IMR-90 (cell line): ENCODE results near the gene PPFIA1. TPM values are rescaled to one million over a fixed set of nuclear protein-coding genes. Genes with fewer than 3 reads are reported as not detected.

Source experiments
- ATAC-seq: fragments of 200-7000 bp; cut with Tn5 transposase; 2 replicates; pipeline ENCODE4 v1.9.1; 2020; ENCODE audit warnings: low read depth, mild to moderate bottlenecking, moderate library complexity
- BruUV-seq: library from RNA; stranded (reverse); fragments of 400-500 nt; replicated peaks from 2 replicates; lab custom pipeline; 2021; lab: Mats Ljungman, UMichigan
- CTCF ChIA-PET: fragments of 300-600 bp; formaldehyde crosslinking; extraction: SDS; loops from one replicate; lab custom pipeline; 2021; ENCODE audit warnings: antibody characterized with exemption; lab: Yijun Ruan, JAX
- POLR2A ChIA-PET: fragments of 300-600 bp; sonication (Branson Sonifier 250); formaldehyde crosslinking; loops from one replicate; lab custom pipeline; 2022; ENCODE audit warnings: antibody characterized with exemption; ENCODE audit not compliant: unreplicated experiment; lab: Charles Lee
- DNase-seq: peaks from one replicate; pipeline ENCODE4 v3.0.0; 2013
- H2AFZ ChIP-seq: replicated peaks from 2 replicates; pipeline ENCODE3; 2013; ENCODE audit warnings: low read length, mild to moderate bottlenecking; ENCODE audit not compliant: poor library complexity
- H2AK5ac ChIP-seq: 2 replicates; pipeline ENCODE4 v1.6.1; 2013; ENCODE audit warnings: low read depth, low read length, inconsistent platforms
- H2AK9ac ChIP-seq: replicated peaks from 2 replicates; pipeline ENCODE3; 2013; ENCODE audit warnings: mild to moderate bottlenecking, low read depth, low read length, moderate library complexity; ENCODE audit not compliant: poor library complexity
- H2BK120ac ChIP-seq: 2 replicates; pipeline ENCODE4 v1.6.1; 2013; ENCODE audit warnings: low read depth, low read length, inconsistent platforms
- H2BK15ac ChIP-seq: 3 replicates; pipeline ENCODE4 v1.6.1; 2013; ENCODE audit warnings: low read depth, low read length, inconsistent platforms
- H2BK20ac ChIP-seq: 2 replicates; pipeline ENCODE4 v1.6.1; 2013; ENCODE audit warnings: low read depth, mild to moderate bottlenecking, inconsistent platforms, low read length, moderate library complexity
- H2BK5ac ChIP-seq: 2 replicates; pipeline ENCODE4 v1.6.1; 2013; ENCODE audit warnings: mild to moderate bottlenecking, low read depth, low read length, inconsistent platforms; ENCODE audit not compliant: poor library complexity, severe bottlenecking
- H3K14ac ChIP-seq: replicated peaks from 2 replicates; pipeline ENCODE4 v1.6.1; 2013; ENCODE audit warnings: low read depth, low read length, inconsistent platforms
- H3K18ac ChIP-seq: 2 replicates; pipeline ENCODE4 v1.6.1; 2013; ENCODE audit warnings: low read depth, low read length, control low read depth
- H3K23ac ChIP-seq: 2 replicates; pipeline ENCODE4 v1.6.1; 2013; ENCODE audit warnings: low read depth, low read length, inconsistent platforms
- H3K27ac ChIP-seq: 2 replicates; pipeline ENCODE4 v1.5.1; 2013; ENCODE audit warnings: mild to moderate bottlenecking, control low read depth, low read length; ENCODE audit not compliant: insufficient read depth
- H3K27me3 ChIP-seq: 2 replicates; pipeline ENCODE4 v1.6.1; 2013; ENCODE audit warnings: low read length; ENCODE audit not compliant: control insufficient read depth, insufficient read depth
- H3K36me3 ChIP-seq: 2 replicates; pipeline ENCODE4 v1.6.1; 2013; ENCODE audit warnings: low read length, mixed read lengths; ENCODE audit not compliant: control insufficient read depth, insufficient read depth
- H3K4ac ChIP-seq: 2 replicates; pipeline ENCODE4 v1.6.1; 2013; ENCODE audit warnings: low read depth, low read length, inconsistent platforms
- H3K4me1 ChIP-seq: 2 replicates; pipeline ENCODE4 v1.6.1; 2013; ENCODE audit warnings: low read length, mixed read lengths; ENCODE audit not compliant: control insufficient read depth, insufficient read depth
- H3K4me2 ChIP-seq: 2 replicates; pipeline ENCODE4 v1.6.1; 2013; ENCODE audit warnings: low read depth, mild to moderate bottlenecking, control low read depth, low read length, moderate library complexity
- H3K4me3 ChIP-seq: 2 replicates; pipeline ENCODE4 v1.5.1; 2013; ENCODE audit warnings: low read depth, mild to moderate bottlenecking, control low read depth, low read length, moderate library complexity; ENCODE audit not compliant: insufficient read depth
- H3K56ac ChIP-seq: 2 replicates; pipeline ENCODE4 v1.6.1; 2013; ENCODE audit warnings: low read length, inconsistent platforms; ENCODE audit not compliant: insufficient read depth; ENCODE audit errors: extremely low read depth
- H3K79me1 ChIP-seq, 2 experiments: 2 replicates each; pipeline ENCODE4 v1.6.1; 2013; ENCODE audit warnings: low read length in 2 of 2, inconsistent platforms in 1 of 2, low read depth in 1 of 2
- H3K9ac ChIP-seq: 2 replicates; pipeline ENCODE4 v1.6.1; 2013; ENCODE audit warnings: low read depth, low read length, control low read depth
- H3K9me1 ChIP-seq: 2 replicates; pipeline ENCODE4 v1.6.1; 2013; ENCODE audit warnings: low read length, inconsistent platforms; ENCODE audit not compliant: insufficient read depth
- H3K9me3 ChIP-seq: 2 replicates; pipeline ENCODE4 v1.6.1; 2013; ENCODE audit warnings: low read length; ENCODE audit not compliant: control insufficient read depth, insufficient read depth
- H4K20me1 ChIP-seq: 2 replicates; pipeline ENCODE4 v1.6.1; 2013; ENCODE audit warnings: low read length, inconsistent platforms; ENCODE audit not compliant: insufficient read depth
- H4K5ac ChIP-seq: 2 replicates; pipeline ENCODE4 v1.6.1; 2013; ENCODE audit warnings: mild to moderate bottlenecking, low read depth, low read length, control low read depth
- H4K8ac ChIP-seq, 2 experiments: 2 replicates each; pipeline ENCODE4 v1.6.1; 2013; ENCODE audit warnings: low read depth in 2 of 2, low read length in 2 of 2, control low read depth in 1 of 2, inconsistent platforms in 1 of 2
- H4K91ac ChIP-seq: 2 replicates; pipeline ENCODE4 v1.6.1; 2013; ENCODE audit warnings: low read depth, low read length, inconsistent platforms; ENCODE audit not compliant: insufficient read depth
- BHLHE40 ChIP-seq: fragments of 150-350 bp; IDR thresholded peaks from 2 replicates; pipeline ENCODE4 v1.6.1; 2016; ENCODE audit warnings: mild to moderate bottlenecking, low read depth, low read length
- CEBPB ChIP-seq: IDR thresholded peaks from 2 replicates; pipeline ENCODE4 v1.6.1; 2012; ENCODE audit warnings: low read depth, low read length, improper control_type of control experiment
- MAFK ChIP-seq: IDR thresholded peaks from 2 replicates; pipeline ENCODE4 v1.6.1; 2012; ENCODE audit warnings: low read depth, low read length, improper control_type of control experiment
- MXI1 ChIP-seq: IDR thresholded peaks from 2 replicates; pipeline ENCODE4 v1.6.1; 2012; ENCODE audit warnings: low read depth, mild to moderate bottlenecking, low read length, moderate library complexity, borderline replicate concordance
- NFE2L2 ChIP-seq: fragments of 150-350 bp; IDR thresholded peaks from 2 replicates; pipeline ENCODE4 v1.6.1; 2016; ENCODE audit warnings: low read depth, mild to moderate bottlenecking, low read length
- POLR2A ChIP-seq: IDR thresholded peaks from 2 replicates; pipeline ENCODE4 v1.6.1; 2012; ENCODE audit warnings: mild to moderate bottlenecking, low read depth, low read length
- RAD21 ChIP-seq: IDR thresholded peaks from 2 replicates; pipeline ENCODE4 v1.6.1; 2012; ENCODE audit warnings: low read length, improper control_type of control experiment
- RCOR1 ChIP-seq: IDR thresholded peaks from 2 replicates; pipeline ENCODE4 v1.6.1; 2012; ENCODE audit warnings: mild to moderate bottlenecking, low read length, improper control_type of control experiment; ENCODE audit not compliant: insufficient replicate concordance
- RFX5 ChIP-seq: IDR thresholded peaks from 2 replicates; pipeline ENCODE4 v1.8.0; 2012; ENCODE audit warnings: low read depth, mild to moderate bottlenecking, low read length, moderate library complexity
- SMC3 ChIP-seq: fragments of 150-350 bp; IDR thresholded peaks from 2 replicates; pipeline ENCODE4 v1.6.1; 2016; ENCODE audit warnings: low read depth, mild to moderate bottlenecking, antibody characterized with exemption, low read length, moderate library complexity
- WGBS, 2 experiments: methylation state at CpG; one replicate each; pipeline versions ENCODE4 v1.1.5 to v1.1.7; 2013; ENCODE audit warnings: missing lambda C conversion rate in 2 of 2; ENCODE audit not compliant: insufficient read length in 1 of 2; ENCODE audit errors: extremely low coverage in 2 of 2; 5-methylcytosine and 5-hydroxymethylcytosine counted together
- dilution Hi-C: fragments of 300-500 bp; cut with HindIII; formaldehyde crosslinking; loops from one replicate; pipeline ENCODE4 v1.14.3; 2018; ENCODE audit warnings: low sequenced_read_pairs; ENCODE audit not compliant: unreplicated experiment
- in situ Hi-C: fragments of 300-500 bp; cut with MboI; formaldehyde crosslinking; loops from 3 replicates; pipeline ENCODE4 v1.14.3; 2019; ENCODE audit warnings: low sequenced_read_pairs, inconsistent platforms, mixed read lengths
- intact Hi-C: fragments of 100-400 bp; cut with micrococcal nuclease; formaldehyde crosslinking; loops from 2 replicates; pipeline ENCODE4 v1.10.0; 2022
- polyA plus RNA-seq, 3 experiments: library from polyadenylated mRNA; depleted of rRNA; stranded (reverse); fragments of >200 nt; gene quantifications; 2 replicates each; pipeline ENCODE4 v1.2.3, GENCODE V29; 2012; ENCODE audit warnings: low replicate concordance in 1 of 3
- total RNA-seq: library from RNA; depleted of rRNA; stranded (reverse); fragments of >200 nt; gene quantifications from 2 replicates; pipeline ENCODE4 v1.2.3, GENCODE V29; 2012
- TF ChIP-seq, protein P1 (sequence below): fragments of 150-350 bp; IDR thresholded peaks from 2 replicates; pipeline ENCODE4 v1.6.1; 2016; ENCODE audit warnings: low read depth, mild to moderate bottlenecking, low read length, moderate library complexity, borderline replicate concordance
- TF ChIP-seq, protein P2 (sequence below): fragments of 150-350 bp; IDR thresholded peaks from 2 replicates; pipeline ENCODE4 v1.6.1; 2017; ENCODE audit warnings: mild to moderate bottlenecking, antibody characterized with exemption, low read length, low read depth

PPFIA1 gene
- total and polyA plus RNA-seq, 2 of the 4 experiments (the other 2 are of a cell fraction): 25.6 to 37.2 TPM

DNA sequence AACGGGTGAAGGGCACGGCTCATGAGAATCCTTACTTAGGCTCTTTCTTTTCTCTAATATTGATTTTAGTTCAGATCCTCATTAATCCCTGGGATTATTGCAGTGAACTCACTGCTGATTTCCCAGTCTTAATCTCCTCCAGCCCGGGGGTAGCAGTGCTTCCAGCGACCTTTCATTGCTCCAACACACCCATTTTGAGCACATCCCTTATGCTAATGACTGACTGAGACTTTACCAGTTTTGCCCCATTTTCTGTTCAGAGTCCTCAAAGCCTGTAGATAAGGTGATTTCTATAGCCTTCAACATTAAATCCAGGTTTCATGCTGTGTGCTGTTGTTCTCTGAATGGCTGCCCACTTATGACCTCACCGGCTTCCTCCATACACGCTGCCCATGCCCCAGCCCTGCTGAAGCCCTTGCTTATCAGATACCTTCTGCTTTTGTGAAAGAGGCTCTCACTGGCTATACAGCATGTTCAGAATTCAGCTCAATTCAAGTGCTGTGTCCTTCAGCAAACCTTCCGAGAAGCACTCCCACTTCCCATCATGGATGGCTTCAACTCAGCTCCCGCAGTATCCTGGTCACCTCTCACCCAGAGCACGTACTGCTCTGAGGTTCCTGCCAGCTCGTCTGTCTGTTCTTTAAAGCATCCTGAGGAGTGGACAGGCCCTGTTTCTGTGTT, 49.0 kb downstream of the PPFIA1 start:
- Histone ChIP-seq H3K23ac (no peak overlapping the region), H3K36me3 (peaks cover 7% of the 10 kb centered on the region; the same call in 1 of the 2 replicates), H2AK9ac (no peak overlapping the region), H2AK5ac (no peak overlapping the region), H3K4me2 (no peak overlapping the region), H3K4me3 (no peak overlapping the region), H3K27me3 (no peaks in the 10 kb centered on the region), H4K91ac (no peak overlapping the region), H2BK120ac (no peak overlapping the region), H3K4me1 (peaks cover 12% of the 10 kb centered on the region), H3K9me1 (peaks cover 18% of the 10 kb centered on the region), H2BK15ac (no peak overlapping the region), H3K27ac (no peak overlapping the region), H3K56ac (no peak overlapping the region), H3K9me3 (no peaks in the 10 kb centered on the region), H4K20me1 (peaks cover 3% of the 10 kb centered on the region; the same call in 1 of the 2 replicates), H3K18ac (no peak overlapping the region), H3K4ac (no peak overlapping the region), H3K14ac (no peak overlapping the region), H2BK5ac (no peak overlapping the region), H4K5ac (no peak overlapping the region), H3K9ac (no peak overlapping the region), H2AFZ (no peak overlapping the region), H4K8ac (no peak overlapping the region), H2BK20ac (no peak overlapping the region), H3K79me1 (peaks cover 25 to 79% of the 10 kb centered on the region in 2 experiments)
- intact Hi-C loops: loop anchor here (10.0 kb wide), 1 partner anchor 115 kb away; the partner anchor contains the start of gene FADD
- DNase-seq (no peak), ATAC-seq (no peak)
- in situ Hi-C loops: no loop called here
- 97% methylated on average over 5 of the region's 10 CpGs; no CpG with 5 or more reads in 1 of the 2 experiments for WGBS, 2 experiments
- dilution Hi-C loops: no loop called here
- ChIA-PET CTCF (no interaction called here), POLR2A (no interaction called here)
- no TSS peak for BruUV-seq
- TF ChIP-seq SMC3 (no peak), RAD21 (no peak), RCOR1 (no peak), MAFK (no peak), BHLHE40 (no peak), MXI1 (no peak), RFX5 (no peak), POLR2A (no peak), NFE2L2 (no peak), CEBPB (no peak)
- TF ChIP-seq, protein P1, sequence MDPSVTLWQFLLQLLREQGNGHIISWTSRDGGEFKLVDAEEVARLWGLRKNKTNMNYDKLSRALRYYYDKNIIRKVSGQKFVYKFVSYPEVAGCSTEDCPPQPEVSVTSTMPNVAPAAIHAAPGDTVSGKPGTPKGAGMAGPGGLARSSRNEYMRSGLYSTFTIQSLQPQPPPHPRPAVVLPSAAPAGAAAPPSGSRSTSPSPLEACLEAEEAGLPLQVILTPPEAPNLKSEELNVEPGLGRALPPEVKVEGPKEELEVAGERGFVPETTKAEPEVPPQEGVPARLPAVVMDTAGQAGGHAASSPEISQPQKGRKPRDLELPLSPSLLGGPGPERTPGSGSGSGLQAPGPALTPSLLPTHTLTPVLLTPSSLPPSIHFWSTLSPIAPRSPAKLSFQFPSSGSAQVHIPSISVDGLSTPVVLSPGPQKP: no peak
- TF ChIP-seq, protein P2, sequence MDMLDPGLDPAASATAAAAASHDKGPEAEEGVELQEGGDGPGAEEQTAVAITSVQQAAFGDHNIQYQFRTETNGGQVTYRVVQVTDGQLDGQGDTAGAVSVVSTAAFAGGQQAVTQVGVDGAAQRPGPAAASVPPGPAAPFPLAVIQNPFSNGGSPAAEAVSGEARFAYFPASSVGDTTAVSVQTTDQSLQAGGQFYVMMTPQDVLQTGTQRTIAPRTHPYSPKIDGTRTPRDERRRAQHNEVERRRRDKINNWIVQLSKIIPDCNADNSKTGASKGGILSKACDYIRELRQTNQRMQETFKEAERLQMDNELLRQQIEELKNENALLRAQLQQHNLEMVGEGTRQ: no peak
